ENCODE data around the gene MACROD2. TPM values are rescaled to one million over a fixed set of nuclear protein-coding genes. Genes with fewer than 3 reads are reported as not detected.

Gene MACROD2
- total and polyA plus RNA-seq, 2 of the 4 experiments (the other 2 are of a cell fraction), result not detected

DNA sequence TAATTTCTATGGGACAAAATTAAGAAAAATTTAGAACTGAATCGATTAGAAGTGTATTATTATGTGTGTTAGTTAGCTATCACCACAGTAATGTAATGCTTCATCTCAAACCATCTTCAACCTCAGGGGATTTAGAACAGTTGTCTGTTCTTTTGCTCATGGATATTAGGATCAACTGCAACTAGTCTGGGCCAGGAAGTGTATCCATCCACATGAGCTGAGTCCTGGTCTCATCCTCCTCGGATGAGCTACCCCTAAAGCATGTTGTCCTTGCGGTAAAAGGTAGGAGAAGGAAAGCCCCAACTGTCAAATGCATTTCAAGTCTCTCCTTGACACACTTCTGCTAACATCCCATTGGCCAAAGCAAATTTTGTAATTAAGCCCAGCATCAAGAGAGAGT is 2040.3 kb downstream of the MACROD2 start:
- TF ChIP-seq MXI1 (IDR thresholded peaks at IDR 0.05; ENCODE audit: borderline replicate concordance, low read depth, low read length) (no peak), RFX5 (IDR thresholded peaks at IDR 0.05; ENCODE audit: low read depth, low read length) (no peak), MAFK (IDR thresholded peaks at IDR 0.05; ENCODE audit: low read depth, low read length) (no peak), RCOR1 (IDR thresholded peaks at IDR 0.05; ENCODE audit: insufficient replicate concordance, low read length) (no peak), CHD1 (IDR thresholded peaks at IDR 0.05; ENCODE audit: low read depth, low read length) (no peak), FOS (IDR thresholded peaks at IDR 0.05; ENCODE audit: low read depth, low read length) (no peak)
- TF ChIP-seq, protein P1, sequence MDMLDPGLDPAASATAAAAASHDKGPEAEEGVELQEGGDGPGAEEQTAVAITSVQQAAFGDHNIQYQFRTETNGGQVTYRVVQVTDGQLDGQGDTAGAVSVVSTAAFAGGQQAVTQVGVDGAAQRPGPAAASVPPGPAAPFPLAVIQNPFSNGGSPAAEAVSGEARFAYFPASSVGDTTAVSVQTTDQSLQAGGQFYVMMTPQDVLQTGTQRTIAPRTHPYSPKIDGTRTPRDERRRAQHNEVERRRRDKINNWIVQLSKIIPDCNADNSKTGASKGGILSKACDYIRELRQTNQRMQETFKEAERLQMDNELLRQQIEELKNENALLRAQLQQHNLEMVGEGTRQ (IDR thresholded peaks at IDR 0.05; ENCODE audit: low read depth, low read length), result no peak
- TF ChIP-seq, protein P2, sequence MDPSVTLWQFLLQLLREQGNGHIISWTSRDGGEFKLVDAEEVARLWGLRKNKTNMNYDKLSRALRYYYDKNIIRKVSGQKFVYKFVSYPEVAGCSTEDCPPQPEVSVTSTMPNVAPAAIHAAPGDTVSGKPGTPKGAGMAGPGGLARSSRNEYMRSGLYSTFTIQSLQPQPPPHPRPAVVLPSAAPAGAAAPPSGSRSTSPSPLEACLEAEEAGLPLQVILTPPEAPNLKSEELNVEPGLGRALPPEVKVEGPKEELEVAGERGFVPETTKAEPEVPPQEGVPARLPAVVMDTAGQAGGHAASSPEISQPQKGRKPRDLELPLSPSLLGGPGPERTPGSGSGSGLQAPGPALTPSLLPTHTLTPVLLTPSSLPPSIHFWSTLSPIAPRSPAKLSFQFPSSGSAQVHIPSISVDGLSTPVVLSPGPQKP (IDR thresholded peaks at IDR 0.05; ENCODE audit: borderline replicate concordance, low read depth, low read length), result no peak
- Histone ChIP-seq H4K20me1 (ENCODE audit: insufficient read depth, low read length) (no peaks in the 10 kb centered on the region), H2AFZ (replicated peaks; ENCODE audit: low read length, poor library complexity) (no peak overlapping the region), H3K14ac (replicated peaks; ENCODE audit: low read depth, low read length) (no peak overlapping the region), H2BK20ac (ENCODE audit: low read depth, low read length) (no peak overlapping the region), H3K23ac (ENCODE audit: low read depth, low read length) (no peak overlapping the region), H3K4ac (ENCODE audit: low read depth, low read length) (no peak overlapping the region), H3K4me3 (ENCODE audit: insufficient read depth, low read depth, low read length) (no peak overlapping the region), H3K4me2 (ENCODE audit: low read depth, low read length) (no peak overlapping the region), H4K91ac (ENCODE audit: insufficient read depth, low read depth, low read length) (no peak overlapping the region), H3K9me1 (ENCODE audit: insufficient read depth, low read length) (no peaks in the 10 kb centered on the region), H3K9ac (ENCODE audit: low read depth, low read length) (no peak overlapping the region), H3K36me3 (ENCODE audit: control insufficient read depth, insufficient read depth, low read length) (no peaks in the 10 kb centered on the region), H3K18ac (ENCODE audit: low read depth, low read length) (no peak overlapping the region), H2AK5ac (ENCODE audit: low read depth, low read length) (no peak overlapping the region), H4K8ac (ENCODE audit: low read depth in 2 of 2, low read length in 2 of 2) (no peak overlapping the region), H2AK9ac (replicated peaks; ENCODE audit: low read depth, low read length, poor library complexity) (no peak overlapping the region), H4K5ac (ENCODE audit: low read depth, low read length) (no peak overlapping the region), H2BK15ac (ENCODE audit: low read depth, low read length) (no peak overlapping the region), H3K4me1 (ENCODE audit: control insufficient read depth, insufficient read depth, low read length) (no peaks in the 10 kb centered on the region), H3K79me1 (ENCODE audit: low read depth in 1 of 2, low read length in 2 of 2) (no peaks in the 10 kb centered on the region), H3K27ac (ENCODE audit: insufficient read depth, low read length) (no peak overlapping the region), H2BK120ac (ENCODE audit: low read depth, low read length) (no peak overlapping the region), H3K9me3 (ENCODE audit: control insufficient read depth, insufficient read depth, low read length) (no peaks in the 10 kb centered on the region), H2BK5ac (ENCODE audit: low read depth, low read length, poor library complexity, severe bottlenecking) (no peak overlapping the region), H3K56ac (ENCODE audit: extremely low read depth, insufficient read depth, low read length) (no peak overlapping the region), H3K27me3 (ENCODE audit: control insufficient read depth, insufficient read depth, low read length) (no peaks in the 10 kb centered on the region)
- dilution Hi-C loops (cut with HindIII; ENCODE audit: low sequenced_read_pairs, unreplicated experiment) (no loop called here), intact Hi-C loops (cut with micrococcal nuclease) (no loop called here), in situ Hi-C loops (cut with MboI; ENCODE audit: low sequenced_read_pairs) (no loop called here)
- no TSS peak for BruUV-seq (replicated peaks)
- CTCF ChIA-PET, result no interaction called here
- POLR2A ChIA-PET (ENCODE audit: unreplicated experiment), result no interaction called here
- DNase-seq (no peak), ATAC-seq (ENCODE audit: low read depth) (no peak)
- WGBS, 2 experiments (ENCODE audit: extremely low coverage in 2 of 2, insufficient read length in 1 of 2), result no CpG with 5 or more reads among the region's 3 CpGs

Measured in IMR-90 (cell line).